Measurements from ENCODE around the gene LRRK1.

Gene LRRK1

GRCh38 chr15:100891307-100892012, 27.7 kb upstream of the LRRK1 start:
- no peak for DNase-seq

GRCh38 chr15:100892013-100892355, 27.2 kb upstream of the LRRK1 start:
- DNase-seq, result no peak

- no peak for DNase-seq
These were observed 25.7 kb upstream of the LRRK1 start for GRCh38 chr15:100893261-100893963.

GRCh38 chr15:100893964-100894295, 25.2 kb upstream of the LRRK1 start:
- no peak for DNase-seq

- no peak for DNase-seq
These were observed 23.4 kb upstream of the LRRK1 start for GRCh38 chr15:100895721-100896120.

- no peak for DNase-seq
These were observed 21.7 kb upstream of the LRRK1 start for GRCh38 chr15:100897221-100898151.

GRCh38 chr15:100898152-100898490, 21.0 kb upstream of the LRRK1 start:
- DNase-seq, result no peak

- DNase-seq, result no peak
These were observed 20.3 kb upstream of the LRRK1 start for GRCh38 chr15:100898661-100899462.

GRCh38 chr15:100899601-100900000, 19.6 kb upstream of the LRRK1 start:
- no peak for DNase-seq

GRCh38 chr15:100900136-100900794, 18.9 kb upstream of the LRRK1 start:
- no peak for DNase-seq

- no peak for DNase-seq
These were observed 18.4 kb upstream of the LRRK1 start for GRCh38 chr15:100900795-100901169.

- no peak for DNase-seq
These were observed 17.9 kb upstream of the LRRK1 start for GRCh38 chr15:100901296-100901695.

- DNase-seq, result no peak
These were observed 17.3 kb upstream of the LRRK1 start for GRCh38 chr15:100901702-100902435.

- DNase-seq, result no peak
These were observed 16.6 kb upstream of the LRRK1 start for GRCh38 chr15:100902436-100903167.

- no peak for DNase-seq
These were observed 16.0 kb upstream of the LRRK1 start for GRCh38 chr15:100903168-100903554.

GRCh38 chr15:100905850-100906249, 13.3 kb upstream of the LRRK1 start:
- DNase-seq, result no peak

GRCh38 chr15:100908466-100908865, 10.7 kb upstream of the LRRK1 start:
- no peak for DNase-seq

GRCh38 chr15:100909565-100909964, 9.6 kb upstream of the LRRK1 start:
- no peak for DNase-seq

- DNase-seq, result no peak
These were observed 8.9 kb upstream of the LRRK1 start for GRCh38 chr15:100909989-100910955.

- DNase-seq, result no peak
These were observed 8.1 kb upstream of the LRRK1 start for GRCh38 chr15:100911086-100911485.

Data from stimulated activated naive CD4-positive, alpha-beta T cell treated with Interleukin-2 at 50 U/mL for 16 hours (primary cell).